HepG2 (cell line): ENCODE data around the gene DCP2. TPM values are rescaled to one million over a fixed set of nuclear protein-coding genes. Genes with fewer than 3 reads are reported as not detected.

ENCODE experiments used
- ATAC-seq: fragments of 200-7000 bp; cut with Tn5 transposase; 3 replicates; pipeline ENCODE4 v1.9.1; 2020; ENCODE audit warnings: mild to moderate bottlenecking, moderate library complexity
- BruUV-seq: library from RNA; stranded (reverse); fragments of 400-500 nt; replicated peaks from 2 replicates; lab custom pipeline; 2021; lab: Mats Ljungman, UMichigan
- CTCF ChIA-PET: fragments of 300-600 bp; formaldehyde crosslinking; extraction: SDS; loops from one replicate; lab custom pipeline; 2021; ENCODE audit warnings: low total read pairs, inconsistent platforms, low intra/inter-chr PET ratio; lab: Yijun Ruan, JAX
- POLR2A ChIA-PET: fragments of 350-600 bp; sonication (Branson Sonifier 250); formaldehyde crosslinking; loops from one replicate; lab custom pipeline; 2020; ENCODE audit warnings: antibody characterized with exemption, inconsistent platforms; lab: Yijun Ruan, JAX
- DNase-seq: peaks from one replicate; pipeline ENCODE4 v3.0.0-alpha.2; 2015; ENCODE audit warnings: low spot score
- FAIRE-seq: peaks from 3 replicates; lab custom pipeline; 2011; peaks lifted over from hg19 to GRCh38; lab: Jason Lieb, UNC
- H2AFZ ChIP-seq: one replicate; pipeline ENCODE4 v1.6.1; 2011; ENCODE audit warnings: low read length, inconsistent platforms
- H3K27ac ChIP-seq: fragments of 300-600 bp; 3 replicates; pipeline ENCODE4 v1.8.0; 2011; ENCODE audit warnings: mixed run types, mild to moderate bottlenecking, mixed read lengths, low read length, inconsistent platforms; ENCODE audit not compliant: insufficient read depth; ENCODE audit errors: extremely low read length
- H3K27me3 ChIP-seq, 2 experiments: fragments of 200-600 bp in 1 of 2; 2 replicates in 1 of 2; 3 replicates in 1 of 2; pipeline versions ENCODE4 v1.6.0 to v1.8.0; 2011; ENCODE audit warnings: low read length in 2 of 2, mild to moderate bottlenecking in 2 of 2, moderate library complexity in 2 of 2, inconsistent platforms in 1 of 2; ENCODE audit not compliant: insufficient read depth in 2 of 2, control insufficient read depth in 1 of 2
- H3K36me3 ChIP-seq, 2 experiments: fragments of 200-600 bp in 1 of 2; replicated peaks in 1 of 2; 2 replicates in 1 of 2; 3 replicates in 1 of 2; pipeline versions ENCODE4 v1.5.1 to v1.8.0; 2011; ENCODE audit warnings: low read length in 2 of 2, inconsistent platforms in 1 of 2; ENCODE audit not compliant: insufficient read depth in 2 of 2, control insufficient read depth in 1 of 2
- H3K4me1 ChIP-seq: 2 replicates; pipeline ENCODE4 v1.5.1; 2012; ENCODE audit warnings: low read length, inconsistent platforms; ENCODE audit not compliant: insufficient read depth
- H3K4me2 ChIP-seq: 2 replicates; pipeline ENCODE4 v1.6.0; 2011; ENCODE audit warnings: low read depth, low read length, inconsistent platforms
- H3K4me3 ChIP-seq, 3 experiments: fragments of 200-600 bp in 1 of 3; sonication (generic), shearing (Covaris generic) in 1 of 3; replicated peaks in 1 of 3; 2 replicates each; pipeline ENCODE4 v1.5.1; 2011 to 2016; ENCODE audit warnings: low read length in 3 of 3, inconsistent platforms in 2 of 3, low read depth in 2 of 3, mild to moderate bottlenecking in 2 of 3, control low read depth in 1 of 3, mixed read lengths in 1 of 3; ENCODE audit not compliant: insufficient read depth in 1 of 3
- H3K79me2 ChIP-seq: one replicate; pipeline ENCODE4 v1.6.1; 2011; ENCODE audit warnings: low read length, inconsistent platforms; ENCODE audit not compliant: insufficient read depth
- H3K9ac ChIP-seq: 2 replicates; pipeline ENCODE4 v1.6.0; 2011; ENCODE audit warnings: mild to moderate bottlenecking, low read depth, low read length, inconsistent platforms; ENCODE audit not compliant: insufficient read depth
- H3K9me3 ChIP-seq: 2 replicates; pipeline ENCODE4 v1.5.1; 2012; ENCODE audit warnings: mild to moderate bottlenecking, low read length
- H4K20me1 ChIP-seq: 2 replicates; pipeline ENCODE4 v1.6.0; 2011; ENCODE audit warnings: inconsistent platforms, mild to moderate bottlenecking, low read length, moderate library complexity; ENCODE audit not compliant: insufficient read depth
- AFF4 ChIP-seq: sonication (generic); formaldehyde crosslinking; IDR thresholded peaks from 2 replicates; pipeline ENCODE4 v1.4.0; 2020; ENCODE audit warnings: missing genetic modification reagents
- ATF7 ChIP-seq, 2 experiments: fragments of 450-650 bp in 1 of 2; sonication (generic) in 1 of 2; formaldehyde crosslinking in 1 of 2; IDR thresholded peaks; 2 replicates each; pipeline versions ENCODE4 v1.4.0 to v1.6.1; 2016 to 2020; ENCODE audit warnings: antibody characterized with exemption in 1 of 2, mild to moderate bottlenecking in 1 of 2, missing genetic modification reagents in 1 of 2
- FOXA3 ChIP-seq: IDR thresholded peaks from 2 replicates; pipeline ENCODE4 v1.6.1; 2016; ENCODE audit warnings: missing genetic modification reagents, missing compliant biosample characterization
- FOXP4 ChIP-seq: sonication (generic); formaldehyde crosslinking; IDR thresholded peaks from 2 replicates; pipeline ENCODE4 v1.4.0; 2020; ENCODE audit warnings: missing genetic modification reagents
- KDM4B ChIP-seq: sonication (generic); formaldehyde crosslinking; IDR thresholded peaks from 2 replicates; pipeline ENCODE4 v1.4.0; 2020; ENCODE audit warnings: missing genetic modification reagents
- MEIS1 ChIP-seq: sonication (generic); formaldehyde crosslinking; IDR thresholded peaks from 2 replicates; pipeline ENCODE4 v1.9.0; 2021; ENCODE audit warnings: mild to moderate bottlenecking, missing genetic modification reagents, moderate library complexity, borderline replicate concordance
- NCOA2 ChIP-seq: sonication (generic); formaldehyde crosslinking; IDR thresholded peaks from 2 replicates; pipeline ENCODE4 v1.8.0; 2022; ENCODE audit warnings: inconsistent platforms
- SNRNP70 ChIP-seq: fragments of 200-400 bp; formaldehyde crosslinking; IDR thresholded peaks from 2 replicates; pipeline ENCODE4 v1.6.1; 2017; ENCODE audit warnings: mild to moderate bottlenecking, low read depth, low read length, moderate library complexity
- U2AF2 ChIP-seq: fragments of 200-400 bp; formaldehyde crosslinking; IDR thresholded peaks from 2 replicates; pipeline ENCODE4 v1.6.1; 2017; ENCODE audit warnings: low read depth, mild to moderate bottlenecking, low read length
- WGBS: methylation state at CpG from one replicate; pipeline ENCODE4 v1.1.6; 2017; ENCODE audit warnings: low lambda C conversion rate; 5-methylcytosine and 5-hydroxymethylcytosine counted together
- in situ Hi-C: cut with HindIII; loops from 2 replicates; pipeline ENCODE4 v1.10.0; 2017; ENCODE audit warnings: low pct_unique_long_range_greater_than_20kb; ENCODE audit not compliant: extremely low pct_ligation_motif_present
- intact Hi-C: fragments of 100-400 bp; cut with micrococcal nuclease; formaldehyde crosslinking; loops from one replicate; pipeline ENCODE4 v1.10.0; 2022; ENCODE audit not compliant: unreplicated experiment
- polyA plus RNA-seq, 8 experiments: library from polyadenylated mRNA; depleted of rRNA in 3 of 8; stranded (reverse) in 7 of 8; unstranded in 1 of 8; fragments of >200 nt; fragmentation: Illumina TruSeq in 4 of 8; extraction: Trizol in 4 of 8; gene quantifications; 2 replicates each; pipeline versions ENCODE4 v1.2.1 to v1.2.3, GENCODE V29; 2011 to 2016; ENCODE audit warnings: low read depth in 4 of 8, missing spikeins in 1 of 8, mixed read lengths in 1 of 8; ENCODE audit not compliant: insufficient read depth in 1 of 8
- total RNA-seq, 5 experiments: library from RNA; depleted of rRNA; stranded (reverse); fragments of >200 nt; fragmentation: Illumina TruSeq; extraction: Trizol; gene quantifications; 2 replicates each; pipeline ENCODE4 v1.2.3, GENCODE V29; 2016; ENCODE audit warnings: low read depth in 1 of 5

DCP2 gene
- total and polyA plus RNA-seq, 2 of the 13 experiments (the other 11 are each of a cell fraction or from before 2014, with no cell fraction given), result 16.2 to 63.4 TPM

GRCh38 chr5:112977440-112977861, 853 bp downstream of the DCP2 start (continued):
- no peak for TF ChIP-seq FOXP4
- TF ChIP-seq KDM4B (CRISPR knock-in tag), result no peak

- Histone ChIP-seq H4K20me1 (peaks cover 17% of the 10 kb centered on the region), H3K36me3 (peaks cover 2 to 13% of the 10 kb centered on the region in 2 experiments; a peak in 3 of 5 replicates), H2AFZ (no peak overlapping the region), H3K4me1 (peaks cover 54% of the 10 kb centered on the region), H3K4me3 (peak overlapping the region; percentile 87 to 93 (median 88); a peak in 5 of 6 replicates), H3K4me2 (peak overlapping the region; percentile 85), H3K9me3 (no peaks in the 10 kb centered on the region), H3K27ac (peak overlapping the region; percentile 10), H3K79me2 (peaks cover 74% of the 10 kb centered on the region), H3K27me3 (no peaks in the 10 kb centered on the region; a peak in 1 of 5 replicates), H3K9ac (peak overlapping the region; percentile 84; the same call in 1 of the 2 replicates)
- ATAC-seq, result no peak
- FAIRE-seq, result no peak
- 3% methylated on average over 2 of the region's 2 CpGs for WGBS
- intact Hi-C loops (loop anchor here (5.0 kb wide), 1 partner anchor 57 kb away; the partner anchor contains the start of gene REEP5), in situ Hi-C loops (no loop called here)
- POLR2A ChIA-PET, result interaction anchor here (1.7 to 4.0 kb wide), 2 partner anchors 10 to 42 kb away, joined by 4 to 16 read pairs; no protein-coding TSS in a partner anchor
- no peak for DNase-seq
- TF ChIP-seq U2AF2 (no peak), ATF7 (IDR thresholded peaks at IDR 0.05) (peak; percentile 78), ATF7 (CRISPR knock-in tag; IDR thresholded peaks at IDR 0.05) (no peak), AFF4 (CRISPR knock-in tag) (no peak), FOXA3 (CRISPR knock-in tag) (no peak), NCOA2 (CRISPR knock-in tag) (no peak), FOXP4 (no peak), MEIS1 (CRISPR knock-in tag) (no peak), SNRNP70 (no peak)
- CTCF ChIA-PET, result no interaction called here
- BruUV-seq, result no TSS peak
Measured at GRCh38 chr5:112978836-112979235, 2.2 kb downstream of the DCP2 start.
